ENCODE measurements around the gene CXXC4.
A peak's percentile ranks its signal among the peaks of the same experiment; 100 is the strongest.

CXXC4 gene

DNA sequence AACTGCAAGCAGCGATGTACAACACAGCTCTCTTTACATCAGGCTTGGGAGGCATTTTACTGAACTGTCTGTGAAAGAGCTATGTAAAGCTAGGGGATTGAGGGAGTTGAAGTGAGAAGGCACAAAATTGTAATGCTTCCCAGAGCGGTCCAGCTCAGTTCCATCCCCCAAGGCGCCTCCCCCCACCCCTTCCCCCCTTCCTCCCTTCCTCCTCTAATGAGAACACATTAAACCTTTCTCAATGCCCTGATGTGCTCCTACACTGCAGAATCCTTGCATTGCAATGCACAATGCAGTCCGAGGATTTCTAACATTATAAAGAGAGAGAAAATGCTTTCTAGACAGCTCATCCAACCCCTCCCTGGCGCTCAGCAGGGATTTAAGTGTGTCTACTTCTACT, 73.9 kb downstream of the CXXC4 start:
- DNase-seq (ENCODE audit: low read depth), result peak; percentile 29

Data from amniotic epithelial cell (primary cell).